GM12864 (cell line): ENCODE data around the gene CTNNBL1.
"Not testable (repeated sequence)": the region's sequence is repeated elsewhere in the genome, so short reads cannot be mapped to it uniquely, and the experiment has no call there.

Source experiments
- DNase-seq: peaks from one replicate; pipeline ENCODE4 v3.0.0-alpha.2; 2011; ENCODE audit warnings: low read depth
- H3K4me3 ChIP-seq: 2 replicates; pipeline ENCODE4 v1.5.1; 2011; ENCODE audit warnings: mild to moderate bottlenecking, low read depth, low read length, control low read depth
- TF ChIP-seq, protein P1 (sequence below): IDR thresholded peaks from 2 replicates; pipeline ENCODE4 v1.5.1; 2011; ENCODE audit warnings: low read depth, mild to moderate bottlenecking, moderate library complexity, low read length, control low read depth, inconsistent platforms; ENCODE audit errors: missing control alignments

The CTNNBL1 gene

DNA sequence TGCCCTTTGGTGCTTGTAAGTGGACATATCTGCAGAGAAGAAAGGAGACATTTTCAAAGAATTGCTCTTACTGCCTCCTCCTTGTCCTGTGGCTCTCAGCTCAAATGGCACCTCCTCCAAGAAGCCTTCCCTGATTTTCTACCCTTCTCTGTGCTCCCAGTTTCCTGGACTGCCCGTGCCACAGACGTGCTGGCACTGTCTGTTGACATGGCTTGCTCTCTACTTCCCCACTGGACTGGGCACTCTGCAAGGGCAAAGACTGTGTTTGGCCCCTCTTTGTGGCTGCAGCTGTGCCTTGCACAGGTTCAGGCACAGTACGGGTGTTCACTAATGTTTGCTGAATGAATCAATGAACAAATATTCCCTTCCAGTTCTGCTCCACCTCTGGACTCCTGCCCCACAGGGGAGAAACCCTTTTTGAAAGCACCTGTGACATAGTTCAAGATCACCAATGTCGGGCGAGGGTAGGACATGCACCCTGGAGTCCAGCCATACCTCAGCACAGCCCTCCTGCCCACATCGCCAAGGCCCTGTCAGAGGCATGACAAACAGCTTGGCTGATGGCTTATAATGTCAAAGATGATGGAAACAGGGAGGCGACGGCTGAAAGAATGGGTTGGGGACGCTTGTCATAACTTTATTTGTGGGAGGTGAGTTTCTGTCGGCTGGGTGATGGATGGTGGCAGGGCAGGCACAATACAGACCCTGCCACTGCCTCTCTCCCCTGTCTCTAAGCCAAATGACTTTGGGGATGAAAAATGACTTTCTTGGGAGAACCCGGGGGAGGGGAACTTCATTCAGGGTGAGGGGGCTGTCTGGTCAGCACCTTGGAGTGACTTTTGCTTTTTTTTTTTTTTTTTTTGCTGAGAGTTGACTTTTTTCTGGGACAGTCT lies 15.6 kb upstream of the CTNNBL1 start:
- no peak overlapping the region for H3K4me3 ChIP-seq
- TF ChIP-seq, protein P1, sequence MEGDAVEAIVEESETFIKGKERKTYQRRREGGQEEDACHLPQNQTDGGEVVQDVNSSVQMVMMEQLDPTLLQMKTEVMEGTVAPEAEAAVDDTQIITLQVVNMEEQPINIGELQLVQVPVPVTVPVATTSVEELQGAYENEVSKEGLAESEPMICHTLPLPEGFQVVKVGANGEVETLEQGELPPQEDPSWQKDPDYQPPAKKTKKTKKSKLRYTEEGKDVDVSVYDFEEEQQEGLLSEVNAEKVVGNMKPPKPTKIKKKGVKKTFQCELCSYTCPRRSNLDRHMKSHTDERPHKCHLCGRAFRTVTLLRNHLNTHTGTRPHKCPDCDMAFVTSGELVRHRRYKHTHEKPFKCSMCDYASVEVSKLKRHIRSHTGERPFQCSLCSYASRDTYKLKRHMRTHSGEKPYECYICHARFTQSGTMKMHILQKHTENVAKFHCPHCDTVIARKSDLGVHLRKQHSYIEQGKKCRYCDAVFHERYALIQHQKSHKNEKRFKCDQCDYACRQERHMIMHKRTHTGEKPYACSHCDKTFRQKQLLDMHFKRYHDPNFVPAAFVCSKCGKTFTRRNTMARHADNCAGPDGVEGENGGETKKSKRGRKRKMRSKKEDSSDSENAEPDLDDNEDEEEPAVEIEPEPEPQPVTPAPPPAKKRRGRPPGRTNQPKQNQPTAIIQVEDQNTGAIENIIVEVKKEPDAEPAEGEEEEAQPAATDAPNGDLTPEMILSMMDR = no peak
- DNase-seq = no peak

DNA sequence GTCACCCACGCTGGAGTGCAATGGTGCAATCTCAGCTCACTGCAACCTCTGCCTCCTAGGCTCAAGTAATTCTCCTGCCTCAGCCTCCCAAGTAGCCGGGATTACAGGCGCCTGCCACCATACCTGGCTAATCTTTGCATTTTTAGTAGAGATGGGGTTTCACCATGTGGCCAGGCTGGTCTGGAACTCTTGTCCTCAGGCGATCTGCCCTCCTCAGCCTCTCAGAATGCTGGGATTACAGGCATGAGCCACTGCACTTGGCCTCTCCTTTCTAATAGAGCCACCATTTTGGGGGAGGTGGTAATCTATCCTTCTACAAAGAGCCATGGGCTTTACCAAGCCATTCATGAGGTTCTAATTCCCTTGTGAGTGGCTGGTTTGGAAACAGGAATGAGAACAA lies 14.1 kb upstream of the CTNNBL1 start:
- DNase-seq = not testable (repeated sequence)

DNA sequence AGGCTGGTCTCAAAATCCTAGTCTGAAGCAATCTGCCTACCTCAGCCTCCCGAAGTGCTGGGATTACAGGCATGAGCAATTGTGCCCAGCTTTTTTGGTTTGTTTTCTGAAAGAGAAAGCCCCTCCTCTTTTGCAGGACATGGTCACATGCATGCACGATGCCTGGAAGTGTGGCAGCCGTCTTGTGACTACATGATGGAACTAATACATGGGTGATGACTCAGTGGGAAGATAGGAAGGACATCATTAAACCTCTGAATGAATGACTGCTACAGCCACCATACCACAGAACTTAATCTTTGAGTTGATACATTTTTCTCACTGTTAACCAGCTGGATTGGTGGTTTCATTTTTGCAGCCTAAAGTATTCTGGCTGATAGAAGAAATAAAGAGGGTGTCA lies 13.4 kb upstream of the CTNNBL1 start:
- no peak for DNase-seq
- no peak overlapping the region for H3K4me3 ChIP-seq
- TF ChIP-seq, protein P1 = no peak

More for the DNA sequence above, 14.1 kb upstream of the CTNNBL1 start:
- H3K4me3 ChIP-seq = not testable (repeated sequence)

DNA sequence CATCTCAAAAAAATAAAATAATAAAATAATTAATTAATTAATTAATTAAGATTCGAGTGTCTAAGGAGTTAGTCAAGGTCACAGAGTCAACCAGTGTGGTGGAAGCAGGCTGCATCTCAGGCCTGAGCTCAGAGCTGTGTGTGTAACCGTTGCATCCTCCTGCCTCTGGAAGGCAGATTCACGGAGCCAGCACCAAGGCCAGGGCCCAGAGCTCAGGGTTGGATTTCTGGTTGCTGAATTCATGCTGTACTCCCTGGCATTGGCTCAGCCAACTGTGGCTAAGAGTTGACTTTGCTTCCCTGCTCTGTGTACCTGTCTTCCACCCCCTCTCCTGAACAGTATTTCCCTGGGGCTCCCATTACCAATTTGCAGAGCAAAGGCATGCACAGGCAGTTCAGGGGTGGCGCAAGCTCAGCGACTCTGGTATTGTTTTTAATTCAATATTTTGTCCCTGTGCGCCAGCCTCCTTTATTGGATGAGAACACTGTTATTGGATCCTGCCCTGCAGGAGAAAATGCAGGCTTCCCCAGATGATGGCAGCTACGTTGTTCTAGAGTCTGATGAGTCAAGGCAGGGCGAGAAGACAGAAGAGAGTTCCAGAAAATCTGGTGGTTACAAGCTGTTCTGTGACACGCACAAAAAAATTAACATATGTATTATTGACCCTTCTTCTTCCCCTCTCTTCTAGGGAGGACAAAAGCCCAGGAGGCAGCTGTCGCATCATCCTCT lies 12.3 kb upstream of the CTNNBL1 start:
- H3K4me3 ChIP-seq = no peak overlapping the region
- TF ChIP-seq, protein P1 = no peak
- DNase-seq = no peak

DNA sequence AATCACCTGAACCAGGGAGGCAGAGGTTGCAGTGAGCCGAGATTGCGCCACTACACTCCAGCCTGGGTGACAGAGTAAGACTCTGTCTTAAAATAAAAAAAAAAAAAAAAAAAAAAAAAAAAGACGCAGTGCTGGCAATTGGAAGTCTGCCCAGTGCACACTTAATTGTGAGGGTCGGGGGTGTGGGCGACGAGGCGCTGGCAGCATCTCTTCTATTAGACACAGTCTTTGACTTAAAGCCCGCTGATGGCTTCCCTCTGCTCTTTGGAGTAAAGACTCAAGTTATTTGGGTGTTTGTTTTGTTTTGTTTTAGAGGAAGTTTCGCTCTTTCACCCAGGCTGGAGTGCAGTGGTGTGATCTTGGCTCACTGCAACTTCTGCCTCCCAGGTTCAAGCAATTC lies 10.7 kb upstream of the CTNNBL1 start:
- not testable (repeated sequence) for DNase-seq, H3K4me3 ChIP-seq

DNA sequence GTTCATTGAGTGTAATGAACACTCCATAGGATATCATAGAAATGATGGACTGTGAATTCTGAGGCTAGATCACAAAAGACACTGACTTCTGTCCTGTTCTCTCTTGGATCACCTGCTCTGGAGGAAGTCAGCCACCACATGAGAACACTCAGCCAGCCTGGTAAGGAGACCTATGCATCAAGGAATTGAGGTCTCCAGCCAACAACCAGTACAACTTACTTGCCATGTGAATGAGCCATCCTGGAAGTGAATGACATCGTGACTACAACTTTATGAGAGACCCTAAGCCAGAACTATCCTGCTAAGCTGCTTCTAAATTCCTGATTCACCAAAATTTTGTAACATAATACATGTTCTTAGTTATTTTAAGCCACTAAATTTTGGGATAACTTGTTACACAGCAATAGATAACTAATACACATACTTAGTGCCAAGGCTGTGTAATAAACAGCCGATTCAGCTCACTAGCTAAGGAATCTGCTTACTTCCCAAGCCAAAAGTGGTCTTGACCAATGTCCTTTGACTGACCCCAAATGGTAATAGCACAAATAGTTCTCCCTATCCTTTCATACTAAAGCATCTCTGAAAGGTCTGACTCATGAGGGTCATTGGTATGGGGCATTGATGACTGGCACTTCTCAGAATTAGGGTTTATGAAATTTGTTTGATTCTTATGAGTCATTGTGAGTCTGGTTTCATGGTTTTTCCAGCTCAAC lies 6.9 kb upstream of the CTNNBL1 start:
- H3K4me3 ChIP-seq = no peak overlapping the region
- DNase-seq = no peak
- TF ChIP-seq, protein P1 = no peak

DNA sequence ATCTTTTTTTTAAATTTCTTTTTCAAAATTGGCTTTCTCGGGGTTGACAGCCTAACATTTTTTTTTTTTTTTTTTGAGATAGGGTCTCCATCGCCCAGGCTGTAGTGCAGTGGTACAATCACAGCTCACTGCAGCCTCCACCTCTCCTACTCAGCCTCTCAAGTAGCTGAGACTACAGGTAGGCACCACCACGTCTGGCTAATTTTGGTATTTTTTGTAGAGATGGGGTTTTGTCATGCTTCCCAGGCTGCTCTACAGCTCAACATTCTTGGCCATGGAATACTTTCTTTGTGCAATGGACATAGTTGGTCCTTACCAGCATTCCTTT lies 6.4 kb upstream of the CTNNBL1 start:
- DNase-seq = no peak
- TF ChIP-seq, protein P1 = no peak
- H3K4me3 ChIP-seq = no peak overlapping the region

DNA sequence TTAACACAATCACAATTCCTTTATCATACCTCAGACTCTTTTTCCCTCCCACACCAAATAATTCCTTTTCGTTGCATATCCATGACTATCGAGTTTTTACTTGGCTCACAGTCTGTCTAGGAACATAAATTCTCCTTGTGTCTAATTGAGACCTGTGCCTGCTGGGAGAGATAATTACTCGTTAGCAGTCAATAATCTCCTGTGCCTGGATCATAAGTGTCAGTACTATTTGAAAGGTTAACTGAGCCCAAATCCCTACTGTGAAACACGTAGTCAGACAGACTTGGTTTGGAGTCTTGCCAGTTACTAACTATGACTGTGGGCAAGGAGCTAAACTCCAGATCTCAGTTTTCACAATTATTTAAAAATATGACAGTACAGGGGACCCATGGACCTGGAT lies 5.7 kb upstream of the CTNNBL1 start:
- TF ChIP-seq, protein P1 = no peak
- no peak overlapping the region for H3K4me3 ChIP-seq
- no peak for DNase-seq
